HG03378 (cell line): ENCODE data around the gene UPK3BL1.
"Not testable (repeated sequence)": the region's sequence is repeated elsewhere in the genome, so short reads cannot be mapped to it uniquely, and the experiment has no call there.

Experiments
- ATAC-seq: cut with Tn5 transposase; IDR thresholded peaks from one replicate; pipeline ENCODE4 v1.9.1; 2021; ENCODE audit warnings: mild to moderate bottlenecking, moderate library complexity; ENCODE audit not compliant: unreplicated experiment

Gene UPK3BL1

GRCh38 chr7:102642691-102643090 is at the start of gene UPK3BL1:
TSS of gene UPK3BL1 (minus strand) at chr7:102642791. CDS start at chr7:102642741, 50 bp downstream.
- ATAC-seq: not testable (repeated sequence)

- not testable (repeated sequence) for ATAC-seq
Observed at GRCh38 chr7:102690602-102691001, 48.0 kb upstream of the UPK3BL1 start.

GRCh38 chr7:102689436-102690282 is 47.1 kb upstream of the UPK3BL1 start:
- ATAC-seq: not testable (repeated sequence)

GRCh38 chr7:102688299-102689036 is 45.9 kb upstream of the UPK3BL1 start:
- peak; percentile 60 for ATAC-seq

GRCh38 chr7:102682560-102682959 is 40.0 kb upstream of the UPK3BL1 start:
- not testable (repeated sequence) for ATAC-seq

- not testable (repeated sequence) for ATAC-seq
Observed at GRCh38 chr7:102680780-102681179, 38.2 kb upstream of the UPK3BL1 start.

- ATAC-seq: not testable (repeated sequence)
Observed at GRCh38 chr7:102675545-102675944, 33.0 kb upstream of the UPK3BL1 start.

GRCh38 chr7:102673447-102674067 is 31.0 kb upstream of the UPK3BL1 start:
- not testable (repeated sequence) for ATAC-seq

GRCh38 chr7:102671956-102672307 is 29.3 kb upstream of the UPK3BL1 start:
- peak; percentile 20 for ATAC-seq

- ATAC-seq: peak; percentile 67
Observed at GRCh38 chr7:102671166-102671955, 28.8 kb upstream of the UPK3BL1 start, which contains the start of gene POLR2J2. TSS of gene POLR2J2 (minus strand) at chr7:102671663. CDS start at chr7:102671601, 62 bp downstream.

- ATAC-seq: not testable (repeated sequence)
Observed at GRCh38 chr7:102667523-102667922, 24.9 kb upstream of the UPK3BL1 start.

GRCh38 chr7:102666850-102667249 is 24.3 kb upstream of the UPK3BL1 start:
- not testable (repeated sequence) for ATAC-seq

- not testable (repeated sequence) for ATAC-seq
Observed at GRCh38 chr7:102664765-102665164, 22.2 kb upstream of the UPK3BL1 start.

- not testable (repeated sequence) for ATAC-seq
Observed at GRCh38 chr7:102649924-102650323, 7.3 kb upstream of the UPK3BL1 start, which contains the start of gene SPDYE2B. TSS of gene SPDYE2B (plus strand) at chr7:102650319. CDS start at chr7:102652349, 2,030 bp downstream.

- not testable (repeated sequence) for ATAC-seq
Observed at GRCh38 chr7:102647813-102648212, 5.2 kb upstream of the UPK3BL1 start.

GRCh38 chr7:102643404-102643803 is 813 bp upstream of the UPK3BL1 start:
- ATAC-seq: not testable (repeated sequence)

- ATAC-seq: not testable (repeated sequence)
Observed at GRCh38 chr7:102638848-102639247, 3.7 kb downstream of the UPK3BL1 start.

GRCh38 chr7:102636956-102637355 is 5.6 kb downstream of the UPK3BL1 start:
- ATAC-seq: not testable (repeated sequence)

GRCh38 chr7:102635354-102635753 is 7.2 kb downstream of the UPK3BL1 start:
- ATAC-seq: not testable (repeated sequence)

- ATAC-seq: not testable (repeated sequence)
Observed at GRCh38 chr7:102634299-102634698, 8.3 kb downstream of the UPK3BL1 start.
